ENCODE data around the gene GFY. TPM values are rescaled to one million over a fixed set of nuclear protein-coding genes. Genes with fewer than 3 reads are reported as not detected.
"Not testable (repeated sequence)": the region's sequence is repeated elsewhere in the genome, so short reads cannot be mapped to it uniquely, and the experiment has no call there.

Gene GFY
- total and polyA plus RNA-seq, 2 donors from 2014 or later, result not detected

- Histone ChIP-seq H3K4me1 (ENCODE audit: control insufficient read depth in 2 of 3, insufficient read depth in 2 of 3, low read depth in 1 of 3, low read length in 3 of 3) (no peaks in the 10 kb centered on the region), H3K9ac (ENCODE audit: low read length in 3 of 3) (no peak overlapping the region), H3K4me3 (ENCODE audit: low read length in 3 of 3) (no peak overlapping the region), H3K36me3 (ENCODE audit: control insufficient read depth in 2 of 3, insufficient read depth in 3 of 3, low read length in 3 of 3) (no peaks in the 10 kb centered on the region), H3K9me3 (ENCODE audit: control insufficient read depth in 2 of 3, insufficient read depth in 1 of 3, low read length in 3 of 3) (no peaks in the 10 kb centered on the region), H3K27me3 (ENCODE audit: control insufficient read depth, insufficient read depth, low read length) (no peaks in the 10 kb centered on the region), H3K27ac (ENCODE audit: low read depth in 2 of 2, low read length in 2 of 2) (no peak overlapping the region)
- no peak for DNase-seq
- TF ChIP-seq, protein P1, sequence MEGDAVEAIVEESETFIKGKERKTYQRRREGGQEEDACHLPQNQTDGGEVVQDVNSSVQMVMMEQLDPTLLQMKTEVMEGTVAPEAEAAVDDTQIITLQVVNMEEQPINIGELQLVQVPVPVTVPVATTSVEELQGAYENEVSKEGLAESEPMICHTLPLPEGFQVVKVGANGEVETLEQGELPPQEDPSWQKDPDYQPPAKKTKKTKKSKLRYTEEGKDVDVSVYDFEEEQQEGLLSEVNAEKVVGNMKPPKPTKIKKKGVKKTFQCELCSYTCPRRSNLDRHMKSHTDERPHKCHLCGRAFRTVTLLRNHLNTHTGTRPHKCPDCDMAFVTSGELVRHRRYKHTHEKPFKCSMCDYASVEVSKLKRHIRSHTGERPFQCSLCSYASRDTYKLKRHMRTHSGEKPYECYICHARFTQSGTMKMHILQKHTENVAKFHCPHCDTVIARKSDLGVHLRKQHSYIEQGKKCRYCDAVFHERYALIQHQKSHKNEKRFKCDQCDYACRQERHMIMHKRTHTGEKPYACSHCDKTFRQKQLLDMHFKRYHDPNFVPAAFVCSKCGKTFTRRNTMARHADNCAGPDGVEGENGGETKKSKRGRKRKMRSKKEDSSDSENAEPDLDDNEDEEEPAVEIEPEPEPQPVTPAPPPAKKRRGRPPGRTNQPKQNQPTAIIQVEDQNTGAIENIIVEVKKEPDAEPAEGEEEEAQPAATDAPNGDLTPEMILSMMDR (IDR thresholded peaks at IDR 0.05; ENCODE audit: borderline replicate concordance, extremely low read depth, insufficient read depth), result no peak
- intact Hi-C loops (cut with DNase I), result no loop called here
- FAIRE-seq, result no peak
Observed at GRCh38 chr19:49459388-49459787, 34.2 kb downstream of the GFY start.

GRCh38 chr19:49461130-49461529 lies 35.9 kb downstream of the GFY start:
- FAIRE-seq, result not testable (repeated sequence)

DNA sequence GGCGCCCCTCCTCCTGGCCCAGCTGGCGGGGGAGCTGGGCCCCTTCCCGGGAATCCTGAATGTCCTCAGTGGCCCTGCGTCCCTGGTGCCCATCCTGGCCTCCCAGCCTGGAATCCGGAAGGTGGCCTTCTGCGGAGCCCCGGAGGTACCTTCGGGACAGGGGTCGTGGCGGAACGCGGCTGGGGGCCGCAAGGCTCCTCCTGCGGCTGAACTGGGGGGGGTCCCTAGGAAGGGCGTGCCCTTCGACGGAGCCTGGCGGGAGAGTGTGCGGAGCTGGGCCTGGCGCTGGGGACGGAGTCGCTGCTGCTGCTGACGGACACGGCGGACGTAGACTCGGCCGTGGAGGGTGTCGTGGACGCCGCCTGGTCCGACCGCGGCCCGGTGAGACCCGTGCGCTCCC lies 36.5 kb downstream of the GFY start:
- TF ChIP-seq, protein P1 (IDR thresholded peaks at IDR 0.05; ENCODE audit: borderline replicate concordance, extremely low read depth, insufficient read depth), result no peak
- intact Hi-C loops (cut with DNase I), result no loop called here
- no peaks in the 10 kb centered on the region for H3K4me1 ChIP-seq (ENCODE audit: control insufficient read depth in 2 of 3, insufficient read depth in 2 of 3, low read depth in 1 of 3, low read length in 3 of 3)
- FAIRE-seq (no peak), DNase-seq (no peak)
- H3K27ac ChIP-seq (ENCODE audit: low read depth in 2 of 2, low read length in 2 of 2), result no peak overlapping the region
- H3K27me3 ChIP-seq (ENCODE audit: control insufficient read depth, insufficient read depth, low read length), result no peaks in the 10 kb centered on the region
- H3K9me3 ChIP-seq (ENCODE audit: control insufficient read depth in 2 of 3, insufficient read depth in 1 of 3, low read length in 3 of 3), result no peaks in the 10 kb centered on the region
- no peak overlapping the region for H3K4me3 ChIP-seq (ENCODE audit: low read length in 3 of 3)
- H3K9ac ChIP-seq (ENCODE audit: low read length in 3 of 3), result no peak overlapping the region
- peaks cover 0 to 2% (median 0%) of the 10 kb centered on the region in 3 donors for H3K36me3 ChIP-seq (ENCODE audit: control insufficient read depth in 2 of 3, insufficient read depth in 3 of 3, low read length in 3 of 3)

More at GRCh38 chr19:49461130-49461529, 35.9 kb downstream of the GFY start:
- DNase-seq; H3K36me3 ChIP-seq (ENCODE audit: control insufficient read depth in 2 of 3, insufficient read depth in 3 of 3, low read length in 3 of 3); H3K4me1 ChIP-seq (ENCODE audit: control insufficient read depth in 2 of 3, insufficient read depth in 2 of 3, low read depth in 1 of 3, low read length in 3 of 3); H3K9ac ChIP-seq (ENCODE audit: low read length in 3 of 3); H3K4me3 ChIP-seq (ENCODE audit: low read length in 3 of 3); intact Hi-C loops (cut with DNase I); H3K27ac ChIP-seq (ENCODE audit: low read depth in 2 of 2, low read length in 2 of 2); H3K9me3 ChIP-seq (ENCODE audit: control insufficient read depth in 2 of 3, insufficient read depth in 1 of 3, low read length in 3 of 3); H3K27me3 ChIP-seq (ENCODE audit: control insufficient read depth, insufficient read depth, low read length): not testable (repeated sequence)

DNA sequence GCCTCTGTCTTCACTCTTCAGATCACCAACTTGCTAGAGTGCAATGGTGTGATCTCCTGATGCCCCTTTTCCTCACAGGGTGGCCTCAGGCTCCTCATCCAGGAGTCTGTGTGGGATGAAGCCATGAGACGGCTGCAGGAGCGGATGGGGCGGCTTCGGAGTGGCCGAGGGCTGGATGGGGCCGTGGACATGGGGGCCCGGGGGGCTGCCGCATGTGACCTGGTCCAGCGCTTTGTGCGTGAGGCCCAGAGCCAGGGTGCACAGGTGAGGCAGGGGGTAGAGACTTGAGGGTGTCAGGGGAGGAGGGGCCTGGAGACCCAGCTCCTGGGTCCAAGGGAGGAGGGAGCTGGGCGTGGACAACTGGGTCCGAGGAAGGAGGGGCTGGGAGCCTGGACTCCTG lies 37.3 kb downstream of the GFY start:
- Histone ChIP-seq H3K9ac (ENCODE audit: low read length in 3 of 3) (no peak overlapping the region), H3K9me3 (ENCODE audit: control insufficient read depth in 2 of 3, insufficient read depth in 1 of 3, low read length in 3 of 3) (no peaks in the 10 kb centered on the region), H3K4me3 (ENCODE audit: low read length in 3 of 3) (no peak overlapping the region), H3K36me3 (ENCODE audit: control insufficient read depth in 2 of 3, insufficient read depth in 3 of 3, low read length in 3 of 3) (peaks cover 0 to 2% (median 0%) of the 10 kb centered on the region in 3 donors), H3K27me3 (ENCODE audit: control insufficient read depth, insufficient read depth, low read length) (no peaks in the 10 kb centered on the region), H3K4me1 (ENCODE audit: control insufficient read depth in 2 of 3, insufficient read depth in 2 of 3, low read depth in 1 of 3, low read length in 3 of 3) (no peaks in the 10 kb centered on the region), H3K27ac (ENCODE audit: low read depth in 2 of 2, low read length in 2 of 2) (no peak overlapping the region)
- DNase-seq (no peak), FAIRE-seq (no peak)
- intact Hi-C loops (cut with DNase I), result no loop called here
- TF ChIP-seq, protein P1 (IDR thresholded peaks at IDR 0.05; ENCODE audit: borderline replicate concordance, extremely low read depth, insufficient read depth), result no peak

Measured in kidney (tissue), 14 donors.